Glutamatergic neuron (in vitro differentiated cells): ENCODE measurements around the gene CXCL3. TPM values are rescaled to one million over a fixed set of nuclear protein-coding genes. Genes with fewer than 3 reads are reported as not detected.

Experiments used
- DNase-seq: peaks from one replicate; pipeline ENCODE4 v3.0.0; 2022
- H3K27ac Mint-ChIP-seq: one replicate; pipeline ENCODE4 v1.8.0; 2020; ENCODE audit warnings: mild to moderate bottlenecking, mixed read lengths, inconsistent platforms; ENCODE audit not compliant: unreplicated experiment
- H3K27me3 Mint-ChIP-seq: one replicate; pipeline ENCODE4 v1.8.0; 2020; ENCODE audit warnings: mild to moderate bottlenecking, moderate library complexity, mixed read lengths, inconsistent platforms; ENCODE audit not compliant: unreplicated experiment
- H3K36me3 Mint-ChIP-seq: one replicate; pipeline ENCODE4 v1.8.0; 2020; ENCODE audit warnings: mild to moderate bottlenecking, mixed read lengths, inconsistent platforms; ENCODE audit not compliant: unreplicated experiment
- H3K4me1 Mint-ChIP-seq: one replicate; pipeline ENCODE4 v1.8.0; 2020; ENCODE audit warnings: mild to moderate bottlenecking, low read depth, mixed read lengths, inconsistent platforms; ENCODE audit not compliant: unreplicated experiment
- H3K4me3 Mint-ChIP-seq: one replicate; pipeline ENCODE4 v1.8.0; 2020; ENCODE audit warnings: mild to moderate bottlenecking, mixed read lengths, inconsistent platforms; ENCODE audit not compliant: unreplicated experiment
- H3K9me3 Mint-ChIP-seq: one replicate; pipeline ENCODE4 v1.8.0; 2020; ENCODE audit warnings: mild to moderate bottlenecking, moderate library complexity, mixed read lengths, inconsistent platforms; ENCODE audit not compliant: unreplicated experiment
- CTCF ChIP-seq: fragments of 200-600 bp; sonication (generic); IDR thresholded peaks from one replicate; pipeline ENCODE4 v1.5.0; 2021; ENCODE audit not compliant: partially characterized antibody, unreplicated experiment
- total RNA-seq: library from RNA; stranded (reverse); fragmentation: NEBNext Ultra II Directional; extraction: Animal tissue kit (Norgen Biotek cat#: 25700); gene quantifications from one replicate; pipeline ENCODE4 v1.2.1, GENCODE V29; 2021; ENCODE audit not compliant: unreplicated experiment

The CXCL3 gene
- total RNA-seq, 1 donor from 2014 or later: 0.74 TPM

- Mint-ChIP-seq H3K4me1 (no peaks in the 10 kb centered on the region), H3K27me3 (no peaks in the 10 kb centered on the region), H3K27ac (no peak overlapping the region), H3K9me3 (no peaks in the 10 kb centered on the region), H3K36me3 (no peaks in the 10 kb centered on the region), H3K4me3 (no peak overlapping the region)
- DNase-seq: no peak
- no peak for TF ChIP-seq CTCF
These were observed 27.7 kb upstream of the CXCL3 start for GRCh38 chr4:74066232-74066631.

- Mint-ChIP-seq H3K27ac (no peak overlapping the region), H3K4me3 (no peak overlapping the region), H3K4me1 (no peaks in the 10 kb centered on the region), H3K27me3 (no peaks in the 10 kb centered on the region), H3K9me3 (no peaks in the 10 kb centered on the region), H3K36me3 (no peaks in the 10 kb centered on the region)
- no peak for TF ChIP-seq CTCF
- no peak for DNase-seq
These were observed 26.7 kb upstream of the CXCL3 start for GRCh38 chr4:74065115-74065642.

- TF ChIP-seq CTCF: no peak
- no peak overlapping the region for H3K27ac Mint-ChIP-seq
These were observed 25.4 kb upstream of the CXCL3 start for GRCh38 chr4:74063859-74064258.

GRCh38 chr4:74062953-74063352 is 24.5 kb upstream of the CXCL3 start:
- no peak overlapping the region for H3K4me3 Mint-ChIP-seq
- no peak overlapping the region for H3K27ac Mint-ChIP-seq
- no peaks in the 10 kb centered on the region for H3K9me3 Mint-ChIP-seq
- H3K36me3 Mint-ChIP-seq: no peaks in the 10 kb centered on the region
- TF ChIP-seq CTCF: no peak
- DNase-seq: no peak
- H3K4me1 Mint-ChIP-seq: no peaks in the 10 kb centered on the region
- no peaks in the 10 kb centered on the region for H3K27me3 Mint-ChIP-seq

More at GRCh38 chr4:74063859-74064258, 25.4 kb upstream of the CXCL3 start:
- no peak for DNase-seq
- Mint-ChIP-seq H3K36me3 (no peaks in the 10 kb centered on the region), H3K9me3 (no peaks in the 10 kb centered on the region), H3K27me3 (no peaks in the 10 kb centered on the region), H3K4me3 (no peak overlapping the region), H3K4me1 (no peaks in the 10 kb centered on the region)

GRCh38 chr4:74061430-74061829 is 22.9 kb upstream of the CXCL3 start:
- no peak overlapping the region for H3K27ac Mint-ChIP-seq
- no peaks in the 10 kb centered on the region for H3K36me3 Mint-ChIP-seq
- no peak for TF ChIP-seq CTCF
- H3K9me3 Mint-ChIP-seq: no peaks in the 10 kb centered on the region
- H3K4me1 Mint-ChIP-seq: no peaks in the 10 kb centered on the region
- no peaks in the 10 kb centered on the region for H3K27me3 Mint-ChIP-seq
- DNase-seq: no peak
- no peak overlapping the region for H3K4me3 Mint-ChIP-seq
